BLaER1 (cell line): ENCODE results near the gene ZNF326.
"Not testable (repeated sequence)": the region's sequence is repeated elsewhere in the genome, so short reads cannot be mapped to it uniquely, and the experiment has no call there.

Experiments used
- H3K27ac ChIP-seq: shearing (Covaris generic); formaldehyde crosslinking; 2 replicates; pipeline ENCODE4 v1.8.1; 2022
- H3K27me3 ChIP-seq: shearing (Covaris generic); formaldehyde crosslinking; 2 replicates; pipeline ENCODE4 v1.8.1; 2022
- H3K36me3 ChIP-seq: shearing (Covaris generic); formaldehyde crosslinking; 2 replicates; pipeline ENCODE4 v1.8.1; 2022
- H3K4me1 ChIP-seq: shearing (Covaris generic); formaldehyde crosslinking; 2 replicates; pipeline ENCODE4 v1.8.1; 2022
- H3K4me2 ChIP-seq: shearing (Covaris generic); formaldehyde crosslinking; 2 replicates; pipeline ENCODE4 v1.8.1; 2022
- H3K4me3 ChIP-seq: shearing (Covaris generic); formaldehyde crosslinking; 2 replicates; pipeline ENCODE4 v1.8.1; 2022
- H3K9ac ChIP-seq: shearing (Covaris generic); formaldehyde crosslinking; 2 replicates; pipeline ENCODE4 v1.8.1; 2022
- H3K9me3 ChIP-seq: shearing (Covaris generic); formaldehyde crosslinking; 2 replicates; pipeline ENCODE4 v1.8.1; 2022
- H4K20me1 ChIP-seq: shearing (Covaris generic); formaldehyde crosslinking; 2 replicates; pipeline ENCODE4 v1.8.1; 2022
- Cebpa-rat ChIP-seq: shearing (Covaris generic); IDR thresholded peaks from 2 replicates; pipeline ENCODE4 v1.8.1; 2022

ZNF326 gene

DNA sequence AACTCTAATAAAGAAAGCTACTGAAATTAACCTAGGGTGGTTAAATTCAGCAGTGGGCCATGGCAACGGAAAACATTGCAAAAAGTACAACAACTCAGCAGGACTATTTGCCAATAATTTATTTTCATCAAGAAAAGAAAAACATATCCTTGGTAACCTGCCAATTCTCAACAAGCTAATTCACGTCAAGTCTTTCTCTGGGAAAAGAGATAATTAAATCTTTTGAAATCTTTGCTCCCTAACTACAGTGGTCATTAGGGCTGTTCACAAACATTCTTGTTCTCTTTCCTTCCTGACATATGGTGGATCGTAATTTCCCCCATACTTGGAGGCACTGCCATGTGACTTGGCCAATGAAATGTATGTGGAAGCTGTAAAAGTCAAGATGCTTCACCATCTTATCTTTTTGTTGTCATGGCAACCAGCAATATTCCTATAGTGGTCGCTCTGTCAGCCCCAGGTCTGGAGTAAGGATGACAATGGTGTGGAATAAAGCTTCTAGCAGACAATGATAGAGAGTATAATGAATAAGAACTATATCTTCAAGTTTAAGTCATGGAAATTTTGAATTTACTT, 29.6 kb upstream of the ZNF326 start:
- Histone ChIP-seq H3K36me3 (no peaks in the 10 kb centered on the region), H4K20me1 (no peaks in the 10 kb centered on the region), H3K9me3 (0 out of 2 replicates have a peak, but pooled peaks cover 6% of the 10 kb centered on the region), H3K4me2 (no peak overlapping the region), H3K4me3 (no peak overlapping the region), H3K27ac (no peak overlapping the region), H3K27me3 (no peaks in the 10 kb centered on the region), H3K4me1 (peaks cover 51% of the 10 kb centered on the region), H3K9ac (no peak overlapping the region)
- no peak for TF ChIP-seq Cebpa-rat

DNA sequence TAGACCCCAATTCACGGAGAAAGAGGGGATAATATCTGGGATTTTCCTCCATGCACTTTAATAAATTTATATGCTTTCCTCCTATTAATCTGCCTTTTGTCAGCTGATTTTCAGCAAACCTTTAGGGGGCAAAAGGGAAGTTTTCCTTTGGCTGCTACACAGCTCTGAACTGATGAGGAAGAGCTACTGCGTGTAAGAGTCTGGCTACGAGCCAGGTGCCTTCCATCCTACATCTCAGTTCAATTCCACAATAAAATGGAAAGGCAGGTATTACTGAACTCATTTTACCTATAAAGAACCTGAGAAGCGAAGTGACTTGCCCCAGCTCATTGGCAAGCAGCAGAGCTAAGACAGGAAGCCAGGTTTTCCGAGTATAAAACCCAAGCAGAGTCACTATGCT, 28.3 kb upstream of the ZNF326 start:
- peaks cover 51% of the 10 kb centered on the region for H3K4me1 ChIP-seq
- H3K4me3 ChIP-seq, result no peak overlapping the region
- peak overlapping the region; percentile 28 for H3K4me2 ChIP-seq
- 0 out of 2 replicates have a peak, but pooled peaks cover 3% of the 10 kb centered on the region for H3K9me3 ChIP-seq
- H3K27me3 ChIP-seq, result no peaks in the 10 kb centered on the region
- H3K27ac ChIP-seq, result peak overlapping the region; percentile 18; the same call in 1 of the 2 replicates
- no peaks in the 10 kb centered on the region for H4K20me1 ChIP-seq
- no peak for TF ChIP-seq Cebpa-rat
- no peak overlapping the region for H3K9ac ChIP-seq
- no peaks in the 10 kb centered on the region for H3K36me3 ChIP-seq

DNA sequence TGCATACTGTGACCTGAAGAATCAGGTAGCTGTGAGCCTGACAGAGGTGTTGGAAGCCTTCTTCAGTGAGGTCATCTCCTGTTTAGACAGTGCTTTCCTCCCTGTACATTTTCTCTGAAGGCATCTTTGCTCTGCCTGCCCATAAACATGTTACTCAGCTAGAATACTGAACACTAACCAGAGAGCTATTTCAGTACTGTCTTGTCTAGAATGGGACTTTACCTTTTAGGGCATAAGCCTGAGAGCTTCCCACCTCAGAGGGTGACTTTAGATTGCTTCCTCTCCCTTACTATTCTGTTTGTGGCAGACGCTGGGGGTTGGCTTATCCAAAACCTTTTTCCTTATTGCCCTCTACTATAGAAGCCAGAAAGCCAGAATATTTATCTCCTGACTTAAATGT, 23.3 kb upstream of the ZNF326 start:
- no peak for TF ChIP-seq Cebpa-rat
- Histone ChIP-seq H3K4me2 (no peak overlapping the region), H3K4me3 (no peak overlapping the region), H3K9ac (no peak overlapping the region), H3K27me3 (no peaks in the 10 kb centered on the region), H3K36me3 (no peaks in the 10 kb centered on the region), H3K27ac (no peak overlapping the region), H3K9me3 (no peaks in the 10 kb centered on the region), H4K20me1 (no peaks in the 10 kb centered on the region), H3K4me1 (peaks cover 12% of the 10 kb centered on the region)

DNA sequence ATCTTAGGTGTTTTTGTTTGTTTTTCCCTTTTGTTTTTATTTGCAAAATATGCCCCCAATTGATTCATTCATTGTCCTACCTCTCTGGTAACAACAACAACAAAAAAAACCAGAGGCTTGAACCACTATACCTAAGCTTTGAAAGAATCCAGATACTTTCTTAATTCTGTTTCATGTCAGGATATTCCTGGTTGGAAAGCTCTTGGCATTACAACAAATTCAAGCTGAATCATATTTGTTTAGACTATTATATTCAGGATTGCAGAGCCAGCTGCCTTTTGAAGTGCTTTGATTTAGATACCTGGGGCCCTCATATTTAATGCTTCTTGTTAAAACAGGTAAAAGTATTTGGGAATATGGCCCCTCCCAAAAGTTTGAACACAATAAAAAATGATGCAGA, 22.9 kb upstream of the ZNF326 start:
- H3K27me3 ChIP-seq, result no peaks in the 10 kb centered on the region
- no peaks in the 10 kb centered on the region for H4K20me1 ChIP-seq
- no peak overlapping the region for H3K9ac ChIP-seq

GRCh38 chr1:89973471-89974127, 21.3 kb upstream of the ZNF326 start:
- Histone ChIP-seq H3K27ac (no peak overlapping the region), H3K27me3 (no peaks in the 10 kb centered on the region), H4K20me1 (no peaks in the 10 kb centered on the region), H3K4me2 (no peak overlapping the region), H3K9me3 (no peaks in the 10 kb centered on the region; the same call in 1 of the 2 replicates), H3K36me3 (no peaks in the 10 kb centered on the region), H3K4me1 (no peaks in the 10 kb centered on the region), H3K4me3 (no peak overlapping the region), H3K9ac (no peak overlapping the region)
- no peak for TF ChIP-seq Cebpa-rat

More for the DNA sequence above, 22.9 kb upstream of the ZNF326 start:
- TF ChIP-seq Cebpa-rat, result no peak
- Histone ChIP-seq H3K36me3 (no peaks in the 10 kb centered on the region), H3K4me1 (peaks cover 7% of the 10 kb centered on the region), H3K9me3 (no peaks in the 10 kb centered on the region), H3K27ac (no peak overlapping the region), H3K4me2 (no peak overlapping the region), H3K4me3 (no peak overlapping the region)

- no peaks in the 10 kb centered on the region; the same call in 1 of the 2 replicates for H3K9me3 ChIP-seq
- no peaks in the 10 kb centered on the region for H3K4me1 ChIP-seq
- H3K36me3 ChIP-seq, result no peaks in the 10 kb centered on the region
- no peak overlapping the region for H3K9ac ChIP-seq
- H3K27ac ChIP-seq, result no peak overlapping the region
- no peak overlapping the region for H3K4me3 ChIP-seq
- no peaks in the 10 kb centered on the region for H4K20me1 ChIP-seq
- TF ChIP-seq Cebpa-rat, result no peak
- no peaks in the 10 kb centered on the region for H3K27me3 ChIP-seq
- no peak overlapping the region for H3K4me2 ChIP-seq
Measured at GRCh38 chr1:89974256-89974655, 20.7 kb upstream of the ZNF326 start.

- no peaks in the 10 kb centered on the region for H3K36me3 ChIP-seq
- no peak overlapping the region for H3K4me3 ChIP-seq
- no peak for TF ChIP-seq Cebpa-rat
- no peak overlapping the region for H3K4me2 ChIP-seq
- no peak overlapping the region for H3K27ac ChIP-seq
- H3K9me3 ChIP-seq, result no peaks in the 10 kb centered on the region; the same call in 1 of the 2 replicates
- H3K4me1 ChIP-seq, result no peaks in the 10 kb centered on the region
- H4K20me1 ChIP-seq, result no peaks in the 10 kb centered on the region
- no peaks in the 10 kb centered on the region for H3K27me3 ChIP-seq
- H3K9ac ChIP-seq, result no peak overlapping the region
Measured at GRCh38 chr1:89974696-89975470, 20.0 kb upstream of the ZNF326 start.

- Histone ChIP-seq H3K27ac (no peak overlapping the region), H3K27me3 (no peaks in the 10 kb centered on the region), H3K4me3 (no peak overlapping the region), H3K4me1 (peaks cover 3% of the 10 kb centered on the region; the same call in 1 of the 2 replicates), H4K20me1 (no peaks in the 10 kb centered on the region), H3K36me3 (no peaks in the 10 kb centered on the region), H3K9ac (no peak overlapping the region), H3K9me3 (no peaks in the 10 kb centered on the region; the same call in 1 of the 2 replicates), H3K4me2 (no peak overlapping the region)
- TF ChIP-seq Cebpa-rat, result no peak
Measured at GRCh38 chr1:89975540-89976125, 19.3 kb upstream of the ZNF326 start.

DNA sequence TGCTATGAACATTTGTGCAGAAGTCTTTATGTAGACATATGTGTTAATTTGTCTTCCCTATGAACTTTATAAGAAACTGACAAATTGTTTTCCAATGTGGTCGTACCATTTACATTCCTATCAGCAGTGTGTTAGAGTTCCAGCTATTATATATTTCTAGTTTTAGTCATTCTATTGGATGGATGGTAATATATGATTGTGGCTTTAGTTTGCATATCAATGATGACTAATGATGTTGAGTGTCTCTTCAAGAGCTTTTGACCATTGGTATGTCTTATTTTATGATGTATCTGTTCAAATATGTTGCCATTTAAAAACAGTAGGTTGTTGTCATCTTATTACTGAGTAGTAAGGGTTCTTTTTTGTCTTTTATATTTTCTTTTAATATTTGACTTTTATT, 16.2 kb upstream of the ZNF326 start:
- Histone ChIP-seq H3K27ac (no peak overlapping the region), H3K9me3 (no peaks in the 10 kb centered on the region; the same call in 1 of the 2 replicates), H3K36me3 (no peaks in the 10 kb centered on the region), H4K20me1 (no peaks in the 10 kb centered on the region), H3K4me3 (no peak overlapping the region), H3K27me3 (no peaks in the 10 kb centered on the region), H3K9ac (no peak overlapping the region), H3K4me1 (peaks cover 7% of the 10 kb centered on the region; the same call in 1 of the 2 replicates), H3K4me2 (no peak overlapping the region)
- no peak for TF ChIP-seq Cebpa-rat

DNA sequence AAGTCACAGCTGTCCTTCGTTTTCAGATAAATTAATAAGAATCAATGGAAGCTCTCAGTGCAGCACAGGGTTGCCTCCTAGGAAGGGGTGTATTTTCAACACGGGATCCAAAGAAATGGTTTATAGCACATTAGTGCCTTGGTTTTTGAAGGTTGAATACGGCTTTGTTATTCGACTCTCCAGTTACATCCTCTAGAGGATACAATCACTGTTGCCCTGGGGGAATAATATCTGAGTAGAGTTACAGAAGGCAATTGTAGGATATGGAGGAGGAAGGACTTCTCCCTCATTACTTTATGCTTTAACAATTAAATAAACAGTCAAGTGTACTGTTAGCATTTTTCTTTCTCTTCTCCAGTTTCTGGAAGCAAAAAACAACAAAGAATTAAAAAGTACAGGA, 14.3 kb upstream of the ZNF326 start:
- no peaks in the 10 kb centered on the region for H3K27me3 ChIP-seq
- no peaks in the 10 kb centered on the region for H4K20me1 ChIP-seq
- no peak for TF ChIP-seq Cebpa-rat
- H3K36me3 ChIP-seq, result no peaks in the 10 kb centered on the region
- no peak overlapping the region for H3K9ac ChIP-seq
- H3K4me2 ChIP-seq, result no peak overlapping the region
- H3K4me1 ChIP-seq, result peaks cover 9% of the 10 kb centered on the region
- no peak overlapping the region for H3K27ac ChIP-seq
- no peak overlapping the region for H3K4me3 ChIP-seq
- H3K9me3 ChIP-seq, result peaks cover 6% of the 10 kb centered on the region

GRCh38 chr1:89982846-89983245, 12.1 kb upstream of the ZNF326 start:
- H3K27me3 ChIP-seq, H3K4me3 ChIP-seq, H3K36me3 ChIP-seq, H3K9ac ChIP-seq, H3K9me3 ChIP-seq, H4K20me1 ChIP-seq, H3K27ac ChIP-seq, H3K4me2 ChIP-seq: not testable (repeated sequence)
- peaks cover 24% of the 10 kb centered on the region for H3K4me1 ChIP-seq

- H3K27me3 ChIP-seq, result not testable (repeated sequence)
Measured at GRCh38 chr1:89984564-89985116, 10.3 kb upstream of the ZNF326 start.

More at GRCh38 chr1:89984564-89985116, 10.3 kb upstream of the ZNF326 start:
- H3K4me3 ChIP-seq, H3K27ac ChIP-seq, H3K4me2 ChIP-seq, H3K36me3 ChIP-seq, H3K9ac ChIP-seq, H4K20me1 ChIP-seq, H3K9me3 ChIP-seq: not testable (repeated sequence)
- peaks cover 24% of the 10 kb centered on the region for H3K4me1 ChIP-seq
